Testis (tissue), 3 donors: Measurements from ENCODE around the gene ENTR1. TPM values are rescaled to one million over a fixed set of nuclear protein-coding genes. Genes with fewer than 3 reads are reported as not detected.

Experiments used
- DNase-seq: peaks from one replicate; pipeline ENCODE4 v3.0.0-alpha.2; 2019
- H3K27ac ChIP-seq, 2 donors: fragments of 200-600 bp; sonication (generic); one replicate each; pipeline ENCODE4 v1.5.1; 2019
- H3K27me3 ChIP-seq: fragments of 200-600 bp; sonication (generic); one replicate; pipeline ENCODE4 v1.5.1; 2019
- H3K36me3 ChIP-seq: fragments of 200-600 bp; sonication (generic); one replicate; pipeline ENCODE4 v1.5.1; 2017; ENCODE audit warnings: low read depth; ENCODE audit errors: missing control alignments
- H3K4me1 ChIP-seq: fragments of 200-600 bp; sonication (generic); one replicate; pipeline ENCODE4 v1.5.1; 2019
- H3K4me3 ChIP-seq, 2 donors: fragments of 200-600 bp; sonication (generic); one replicate each; pipeline ENCODE4 v1.5.1; 2017 to 2019
- H3K9me3 ChIP-seq: fragments of 200-600 bp; sonication (generic); one replicate; pipeline ENCODE4 v1.5.1; 2017
- CTCF ChIP-seq, 3 experiments: fragments of 450-650 bp in 2 of 3; fragments of 200-600 bp in 1 of 3; sonication (generic) in 1 of 3; IDR thresholded peaks; one replicate each; pipeline ENCODE4 v1.5.1; 2016 to 2019; ENCODE audit warnings: antibody characterized with exemption in 3 of 3, mild to moderate bottlenecking in 2 of 3, moderate library complexity in 1 of 3
- POLR2A ChIP-seq: fragments of 450-650 bp; IDR thresholded peaks from one replicate; pipeline ENCODE4 v1.6.1; 2017; ENCODE audit warnings: antibody characterized with exemption, mild to moderate bottlenecking, moderate library complexity
- WGBS, 2 donors: methylation state at CpG; one replicate each; pipeline ENCODE4 v1.1.5; 2018; 5-methylcytosine and 5-hydroxymethylcytosine counted together
- intact Hi-C: fragments of 100-400 bp; cut with DNase I; formaldehyde crosslinking; loops from one replicate; pipeline ENCODE4 v1.15.1; 2023; ENCODE audit warnings: low total_unique reads
- polyA plus RNA-seq: library from polyadenylated mRNA; stranded (reverse); fragments of 350-450 nt; fragmentation: Illumina TruSeq; extraction: RNeasy Lipid Tissue Mini Kit (QIAGEN cat#74804); gene quantifications from one replicate; pipeline ENCODE4 v1.2.3, GENCODE V29; 2014; ENCODE audit warnings: low read depth, low replicate concordance; ENCODE audit not compliant: insufficient read depth
- total RNA-seq, 2 donors: library from RNA; depleted of rRNA; stranded (reverse); fragments of >200 nt; gene quantifications; one replicate each; pipeline ENCODE4 v1.2.3, GENCODE V29; 2016

ENTR1 gene
- total and polyA plus RNA-seq, 3 donors from 2014 or later, result 61.7 to 69.1 (median 64.3) TPM

GRCh38 chr9:136401173-136401922 is 9.1 kb downstream of the ENTR1 start:
- intact Hi-C loops, result no loop called here
- DNase-seq, result no peak
- Histone ChIP-seq H3K9me3 (no peaks in the 10 kb centered on the region), H3K27ac (no peak overlapping the region), H3K36me3 (no peaks in the 10 kb centered on the region), H3K27me3 (no peaks in the 10 kb centered on the region), H3K4me3 (no peak overlapping the region), H3K4me1 (peaks cover 13% of the 10 kb centered on the region)
- 88 to 90% methylated on average over 18 of the region's 18 CpGs for WGBS, 2 donors
- TF ChIP-seq POLR2A (no peak), CTCF (IDR thresholded peaks at IDR 0.05) (no peak)

- Histone ChIP-seq H3K4me3 (peak within 1 kb of the TSS; percentile 76 to 84), H3K9me3 (no peaks in the 10 kb centered on the region), H3K36me3 (no peaks in the 10 kb centered on the region), H3K27me3 (no peaks in the 10 kb centered on the region), H3K4me1 (peaks cover 13% of the 10 kb centered on the region), H3K27ac (peak within 1 kb of the TSS; percentile 28 to 56)
- WGBS, 2 donors, result 4 to 10% methylated on average over 12 to 71 of the region's 71 CpGs
- intact Hi-C loops, result no loop called here
- no peak for TF ChIP-seq POLR2A
- peak; percentile 96 to 99 (median 98) for TF ChIP-seq CTCF (IDR thresholded peaks at IDR 0.05)
- DNase-seq, result peak; percentile 87
These were observed 10.2 kb downstream of the ENTR1 start, which contains the start of gene SNAPC4 for GRCh38 chr9:136400038-136400834. Gene SNAPC4 (minus strand): TSS chr9:136400170. CDS start chr9:136398428, 1,742 bp downstream.

GRCh38 chr9:136399176-136400037 is 11.0 kb downstream of the ENTR1 start:
- WGBS, 2 donors, result 1% methylated on average over 16 to 55 of the region's 67 CpGs
- peak; percentile 42 for DNase-seq
- Histone ChIP-seq H3K27me3 (no peaks in the 10 kb centered on the region), H3K27ac (peak overlapping the region in 1 of 2 donors; percentile 56), H3K4me3 (peak overlapping the region; percentile 76 to 84), H3K4me1 (peaks cover 13% of the 10 kb centered on the region), H3K36me3 (no peaks in the 10 kb centered on the region), H3K9me3 (no peaks in the 10 kb centered on the region)
- TF ChIP-seq CTCF (IDR thresholded peaks at IDR 0.05) (no peak), POLR2A (no peak)
- intact Hi-C loops, result no loop called here

GRCh38 chr9:136398286-136398685 is 12.1 kb downstream of the ENTR1 start:
- H3K36me3 ChIP-seq, result no peaks in the 10 kb centered on the region
- intact Hi-C loops, result no loop called here
- no peak overlapping the region for H3K4me3 ChIP-seq
- H3K9me3 ChIP-seq, result no peaks in the 10 kb centered on the region
- DNase-seq, result no peak
- peaks cover 13% of the 10 kb centered on the region for H3K4me1 ChIP-seq
- 89 to 94% methylated on average over 10 to 12 of the region's 12 CpGs for WGBS, 2 donors
- TF ChIP-seq POLR2A (no peak), CTCF (IDR thresholded peaks at IDR 0.05) (no peak)
- no peak overlapping the region for H3K27ac ChIP-seq
- no peaks in the 10 kb centered on the region for H3K27me3 ChIP-seq
